Measurements from ENCODE around the gene UTP14A.
"Not testable (repeated sequence)": the region's sequence is repeated elsewhere in the genome, so short reads cannot be mapped to it uniquely, and the experiment has no call there.

Gene UTP14A

GRCh38 chrX:129905787-129906580, at the start of gene UTP14A:
TSS of gene UTP14A (plus strand) at chrX:129906164. CDS start at chrX:129906211, 47 bp downstream.
- TF ChIP-seq CTCF (IDR thresholded peaks at IDR 0.05; ENCODE audit: low read depth, low read length), result no peak
- H3K4me3 ChIP-seq (replicated peaks in 1 of 2; ENCODE audit: low read depth in 2 of 2, low read length in 2 of 2), result peak within 1 kb of the TSS; percentile 72 to 75
- peak; percentile 91 for DNase-seq (ENCODE audit: low read depth in 2 of 2)

- DNase-seq (ENCODE audit: low read depth in 2 of 2); H3K4me3 ChIP-seq (replicated peaks in 1 of 2; ENCODE audit: low read depth in 2 of 2, low read length in 2 of 2): not testable (repeated sequence)
Observed at GRCh38 chrX:129859134-129859533, 46.8 kb upstream of the UTP14A start.

GRCh38 chrX:129866321-129866720, 39.6 kb upstream of the UTP14A start:
- not testable (repeated sequence) for H3K4me3 ChIP-seq (replicated peaks in 1 of 2; ENCODE audit: low read depth in 2 of 2, low read length in 2 of 2)

GRCh38 chrX:129872524-129872923, 33.4 kb upstream of the UTP14A start:
- TF ChIP-seq CTCF (IDR thresholded peaks at IDR 0.05; ENCODE audit: low read depth, low read length), result no peak
- no peak for DNase-seq (ENCODE audit: low read depth in 2 of 2)
- no peak overlapping the region for H3K4me3 ChIP-seq (replicated peaks in 1 of 2; ENCODE audit: low read depth in 2 of 2, low read length in 2 of 2)

More at GRCh38 chrX:129866321-129866720, 39.6 kb upstream of the UTP14A start:
- DNase-seq (ENCODE audit: low read depth in 2 of 2), result not testable (repeated sequence)

- TF ChIP-seq CTCF (IDR thresholded peaks at IDR 0.05; ENCODE audit: low read depth, low read length), result peak; percentile 31
- peak; percentile 46 to 80 for DNase-seq (ENCODE audit: low read depth in 2 of 2)
- no peak overlapping the region for H3K4me3 ChIP-seq (replicated peaks in 1 of 2; ENCODE audit: low read depth in 2 of 2, low read length in 2 of 2)
Observed at GRCh38 chrX:129875669-129876068, 30.3 kb upstream of the UTP14A start.

- peak; percentile 10 to 68 for DNase-seq (ENCODE audit: low read depth in 2 of 2)
- no peak for TF ChIP-seq CTCF (IDR thresholded peaks at IDR 0.05; ENCODE audit: low read depth, low read length)
- H3K4me3 ChIP-seq (replicated peaks in 1 of 2; ENCODE audit: low read depth in 2 of 2, low read length in 2 of 2), result no peak overlapping the region
Observed at GRCh38 chrX:129876771-129877305, 29.1 kb upstream of the UTP14A start.

- no peak for TF ChIP-seq CTCF (IDR thresholded peaks at IDR 0.05; ENCODE audit: low read depth, low read length)
- DNase-seq (ENCODE audit: low read depth in 2 of 2), result peak in 1 of 2 donors; percentile 16
- no peak overlapping the region for H3K4me3 ChIP-seq (replicated peaks in 1 of 2; ENCODE audit: low read depth in 2 of 2, low read length in 2 of 2)
Observed at GRCh38 chrX:129877401-129877800, 28.6 kb upstream of the UTP14A start.

Measured in cardiac fibroblast (primary cell).